Transverse colon (tissue), 4 donors: ENCODE measurements around the gene TULP4.

Source experiments
- CTCF ChIP-seq, 5 experiments: fragments of 200-600 bp in 3 of 5; fragments of 450-650 bp in 2 of 5; sonication (generic) in 3 of 5; IDR thresholded peaks; 1 replicate in 2 of 5; 2 replicates in 3 of 5; pipeline ENCODE4 v1.5.1; 2016 to 2017; ENCODE audit warnings: antibody characterized with exemption in 5 of 5, inconsistent platforms in 3 of 5, mild to moderate bottlenecking in 2 of 5, moderate library complexity in 1 of 5
- EP300 ChIP-seq: sonication (generic); formaldehyde crosslinking; IDR thresholded peaks from one replicate; pipeline ENCODE4 v1.6.1; 2017; ENCODE audit warnings: antibody characterized with exemption, low read depth
- POLR2AphosphoS5 ChIP-seq, 3 donors: sonication (generic); formaldehyde crosslinking; IDR thresholded peaks; one replicate each; pipeline ENCODE4 v1.6.1; 2016; ENCODE audit warnings: antibody characterized with exemption in 3 of 3

GRCh38 chr6:158556113-158556512 is 243.8 kb downstream of the TULP4 start:
- TF ChIP-seq CTCF (IDR thresholded peaks at IDR 0.05) (no peak), EP300 (no peak), POLR2AphosphoS5 (IDR thresholded peaks at IDR 0.05) (no peak)
